GM19238 (cell line): ENCODE measurements around the gene GXYLT2.
"Not testable (repeated sequence)": the region's sequence is repeated elsewhere in the genome, so short reads cannot be mapped to it uniquely, and the experiment has no call there.

Experiments
- DNase-seq: peaks from one replicate; pipeline ENCODE4 v3.0.0; 2011; ENCODE audit warnings: low spot score; ENCODE audit not compliant: insufficient read length

The GXYLT2 gene

GRCh38 chr3:72973031-72973723 is 85.3 kb downstream of the GXYLT2 start:
- no peak for DNase-seq

- no peak for DNase-seq
These were observed 85.9 kb downstream of the GXYLT2 start for GRCh38 chr3:72973786-72974185.

GRCh38 chr3:72974956-72975355 is 87.1 kb downstream of the GXYLT2 start:
- no peak for DNase-seq

GRCh38 chr3:72976281-72976741 is 88.5 kb downstream of the GXYLT2 start:
- no peak for DNase-seq

GRCh38 chr3:72977060-72977808 is 89.4 kb downstream of the GXYLT2 start:
- no peak for DNase-seq

GRCh38 chr3:72982609-72983366 is 94.9 kb downstream of the GXYLT2 start:
- DNase-seq = no peak

GRCh38 chr3:72985576-72985975 is 97.7 kb downstream of the GXYLT2 start:
- DNase-seq = no peak

GRCh38 chr3:72990701-72991395 is 103.0 kb downstream of the GXYLT2 start:
- DNase-seq = no peak

GRCh38 chr3:72991522-72991921 is 103.7 kb downstream of the GXYLT2 start:
- no peak for DNase-seq

GRCh38 chr3:72993391-72993790 is 105.5 kb downstream of the GXYLT2 start:
- no peak for DNase-seq

GRCh38 chr3:72995337-72995736 is 107.5 kb downstream of the GXYLT2 start:
- DNase-seq = no peak

- no peak for DNase-seq
These were observed 108.3 kb downstream of the GXYLT2 start for GRCh38 chr3:72996121-72996472.

GRCh38 chr3:72996473-72997333 is 108.9 kb downstream of the GXYLT2 start, which contains the start of gene PPP4R2:
TSS of gene PPP4R2 (plus strand) at chr3:72996811. CDS start at chr3:72997038, 227 bp downstream.
- DNase-seq = peak; percentile 73

GRCh38 chr3:72997421-72997961 is 109.6 kb downstream of the GXYLT2 start:
- DNase-seq = no peak

GRCh38 chr3:72998466-72998865 is 110.6 kb downstream of the GXYLT2 start:
- DNase-seq = no peak

- no peak for DNase-seq
These were observed 112.1 kb downstream of the GXYLT2 start for GRCh38 chr3:72999951-73000350.

- not testable (repeated sequence) for DNase-seq
These were observed 115.2 kb downstream of the GXYLT2 start for GRCh38 chr3:73003050-73003449.

GRCh38 chr3:73004316-73004715 is 116.5 kb downstream of the GXYLT2 start:
- no peak for DNase-seq

GRCh38 chr3:73007992-73008712 is 120.3 kb downstream of the GXYLT2 start:
- no peak for DNase-seq

GRCh38 chr3:73009008-73009407 is 121.2 kb downstream of the GXYLT2 start:
- DNase-seq = no peak
